IPS-18a (cell line): ENCODE measurements around the gene STOML2.
"Not testable (repeated sequence)": the region's sequence is repeated elsewhere in the genome, so short reads cannot be mapped to it uniquely, and the experiment has no call there.

Source experiments
- H3K27ac ChIP-seq: one replicate; pipeline ENCODE4 v1.5.1; 2013; ENCODE audit warnings: low read length
- H3K27me3 ChIP-seq: one replicate; pipeline ENCODE4 v1.6.1; 2013; ENCODE audit warnings: mild to moderate bottlenecking, low read length; ENCODE audit not compliant: control insufficient read depth, insufficient read depth
- H3K36me3 ChIP-seq: one replicate; pipeline ENCODE4 v1.6.1; 2013; ENCODE audit warnings: low read depth, low read length; ENCODE audit not compliant: control insufficient read depth
- H3K4me1 ChIP-seq: one replicate; pipeline ENCODE4 v1.6.1; 2013; ENCODE audit warnings: low read depth, low read length; ENCODE audit not compliant: control insufficient read depth
- H3K4me3 ChIP-seq: one replicate; pipeline ENCODE4 v1.5.1; 2013; ENCODE audit warnings: low read length
- H3K9ac ChIP-seq: one replicate; pipeline ENCODE4 v1.6.1; 2013; ENCODE audit warnings: mild to moderate bottlenecking, low read length, moderate library complexity
- H3K9me3 ChIP-seq: one replicate; pipeline ENCODE4 v1.6.1; 2013; ENCODE audit warnings: low read depth, low read length; ENCODE audit not compliant: control insufficient read depth

Gene STOML2, protein sequence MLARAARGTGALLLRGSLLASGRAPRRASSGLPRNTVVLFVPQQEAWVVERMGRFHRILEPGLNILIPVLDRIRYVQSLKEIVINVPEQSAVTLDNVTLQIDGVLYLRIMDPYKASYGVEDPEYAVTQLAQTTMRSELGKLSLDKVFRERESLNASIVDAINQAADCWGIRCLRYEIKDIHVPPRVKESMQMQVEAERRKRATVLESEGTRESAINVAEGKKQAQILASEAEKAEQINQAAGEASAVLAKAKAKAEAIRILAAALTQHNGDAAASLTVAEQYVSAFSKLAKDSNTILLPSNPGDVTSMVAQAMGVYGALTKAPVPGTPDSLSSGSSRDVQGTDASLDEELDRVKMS

DNA sequence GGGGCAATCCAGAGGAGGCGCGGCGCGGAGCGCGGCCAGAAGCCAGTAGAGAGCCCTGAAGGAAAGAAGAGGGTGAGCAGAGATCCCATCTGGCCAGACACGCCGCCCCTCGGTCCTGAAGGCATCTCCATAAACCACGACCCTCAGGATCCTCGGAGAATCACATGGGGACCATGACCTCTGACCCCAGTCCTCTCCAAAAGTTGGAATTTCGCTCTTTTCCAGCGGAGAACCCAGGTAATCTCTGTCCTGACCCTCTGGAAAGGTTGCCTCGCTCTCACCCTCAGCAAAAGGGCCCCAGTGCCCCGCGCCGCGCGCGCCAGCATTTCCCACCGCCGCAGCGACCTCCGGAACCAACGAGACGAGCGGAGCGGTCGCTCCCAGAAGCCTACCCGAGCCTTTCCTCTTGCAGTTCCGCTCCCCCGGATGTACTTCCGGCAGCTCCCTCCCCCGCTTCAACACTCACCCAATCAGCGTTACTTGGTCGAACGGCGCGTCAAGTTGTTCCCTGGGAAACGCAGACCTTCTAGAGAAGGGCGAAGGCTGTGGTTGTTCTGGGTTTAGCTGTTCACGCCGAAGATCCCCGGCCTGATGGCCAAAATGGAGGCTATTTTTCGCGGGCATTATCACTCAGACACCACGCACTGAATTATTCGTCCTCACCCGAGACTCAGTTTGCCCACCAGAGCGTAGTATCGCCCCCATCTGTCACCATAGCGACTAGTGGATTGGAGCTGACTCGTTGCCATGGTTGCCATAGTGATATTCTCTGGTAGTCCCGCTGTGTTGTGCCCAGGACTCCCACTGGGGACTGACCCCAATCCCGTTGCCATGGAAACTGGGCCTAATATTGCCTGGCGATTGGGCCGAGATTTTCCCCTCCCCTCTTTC is at the start of gene STOML2:
Gene STOML2, minus strand, starts transcription at position 363 of the 891 bp plus-strand sequence. Its CDS starts 37 bp downstream, at position 326.
- Histone ChIP-seq H3K9me3 (no peaks in the 10 kb centered on the region), H3K36me3 (peaks cover 21% of the 10 kb centered on the region), H3K9ac (peak within 1 kb of the TSS; percentile 92), H3K27me3 (no peaks in the 10 kb centered on the region), H3K27ac (peak within 1 kb of the TSS; percentile 96), H3K4me3 (peak within 1 kb of the TSS; percentile 83), H3K4me1 (peaks cover 15% of the 10 kb centered on the region)

DNA sequence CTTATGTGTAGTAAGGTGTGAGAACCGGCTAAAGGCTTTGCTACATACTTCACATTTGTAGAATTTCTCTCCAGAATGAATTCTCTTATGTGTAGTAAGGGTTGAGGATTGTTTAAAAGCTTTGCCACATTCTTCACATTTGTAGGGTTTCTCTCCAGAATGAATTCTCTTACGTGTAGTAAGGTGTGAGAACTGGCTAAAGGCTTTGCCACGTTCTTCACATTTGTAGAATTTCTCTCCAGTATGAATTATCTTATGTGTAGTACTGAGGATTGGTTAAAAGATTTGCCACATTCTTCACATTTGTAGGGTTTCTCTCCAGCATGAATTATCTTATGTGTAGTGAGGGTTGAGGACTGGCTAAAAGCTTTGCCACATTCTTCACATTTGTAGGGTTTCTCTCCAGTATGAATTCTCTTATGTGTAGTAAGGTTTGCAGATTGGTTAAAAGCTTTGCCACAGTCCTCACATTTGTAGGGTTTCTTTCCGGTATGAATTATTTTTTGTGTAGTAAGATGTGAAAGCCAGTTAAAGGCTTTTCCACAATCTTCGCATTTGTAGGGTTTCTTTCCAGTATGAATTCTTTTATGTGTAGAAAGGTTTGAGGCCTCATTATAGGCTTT is 45.1 kb upstream of the STOML2 start:
- not testable (repeated sequence) for H3K36me3 ChIP-seq, H3K4me1 ChIP-seq, H3K27me3 ChIP-seq, H3K4me3 ChIP-seq, H3K27ac ChIP-seq, H3K9ac ChIP-seq
- H3K9me3 ChIP-seq = peaks cover 29% of the 10 kb centered on the region

DNA sequence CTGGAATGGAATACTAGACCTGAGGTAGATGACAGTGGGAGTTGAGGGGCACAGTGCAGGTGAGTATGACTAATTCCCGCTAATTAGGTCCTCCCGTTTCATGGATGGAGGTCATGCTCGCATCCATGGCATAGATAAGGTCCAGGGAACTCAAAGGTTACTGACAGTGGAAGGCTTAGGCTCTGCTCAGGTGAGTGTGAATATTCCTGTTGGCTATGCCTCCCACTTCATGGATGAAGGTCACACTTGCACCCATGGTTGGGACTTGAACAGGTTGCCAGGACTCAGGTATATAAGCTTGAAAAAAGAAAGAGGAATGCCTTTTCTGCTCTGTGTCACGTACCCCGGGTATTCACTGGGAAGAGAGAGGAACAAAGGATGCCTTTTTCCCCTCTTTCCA is 39.1 kb upstream of the STOML2 start:
- Histone ChIP-seq H3K4me3 (no peak overlapping the region), H3K36me3 (no peaks in the 10 kb centered on the region), H3K4me1 (no peaks in the 10 kb centered on the region), H3K27ac (no peak overlapping the region), H3K9ac (no peak overlapping the region), H3K27me3 (no peaks in the 10 kb centered on the region), H3K9me3 (peaks cover 25% of the 10 kb centered on the region)

DNA sequence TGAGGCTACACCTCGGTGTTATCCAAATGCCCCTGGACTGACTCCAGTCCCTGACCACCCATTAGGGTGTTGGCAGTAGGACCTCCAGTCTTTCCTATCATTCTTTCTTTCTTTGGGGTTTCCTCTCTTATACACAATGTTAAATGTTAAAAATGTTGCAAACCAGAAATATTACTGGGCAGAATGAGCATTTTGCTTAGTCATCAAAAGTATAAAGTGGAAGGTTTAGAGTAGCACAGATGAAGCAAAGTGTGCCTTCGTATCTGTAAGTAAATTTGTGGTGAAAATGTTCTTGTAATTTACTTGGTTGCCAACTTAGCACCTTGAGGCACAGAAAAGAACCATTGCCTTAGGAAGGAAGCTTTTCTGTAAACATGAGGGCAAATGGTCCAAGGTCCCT is 37.2 kb upstream of the STOML2 start:
- Histone ChIP-seq H3K9ac (no peak overlapping the region), H3K4me3 (no peak overlapping the region), H3K27me3 (no peaks in the 10 kb centered on the region), H3K36me3 (no peaks in the 10 kb centered on the region), H3K4me1 (no peaks in the 10 kb centered on the region), H3K27ac (no peak overlapping the region), H3K9me3 (peaks cover 25% of the 10 kb centered on the region)

DNA sequence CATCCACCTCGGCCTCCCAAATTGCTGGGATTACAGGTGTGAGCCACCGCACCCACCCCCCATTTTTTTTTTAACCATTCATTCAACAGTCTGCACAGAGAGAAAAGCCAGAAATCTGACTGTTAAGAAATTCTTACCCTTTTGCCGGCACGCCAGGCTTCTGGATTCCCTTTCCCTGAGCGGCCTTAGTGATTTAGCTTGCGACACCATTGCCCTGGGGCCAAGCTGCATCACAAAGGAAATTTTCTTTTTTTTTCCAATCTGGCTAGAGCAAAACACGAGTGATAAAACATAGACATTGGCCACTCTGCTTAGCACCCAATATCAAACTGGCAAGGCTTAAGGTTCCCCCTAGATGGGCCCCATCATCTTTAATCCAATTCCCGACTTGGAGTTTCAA is 33.9 kb upstream of the STOML2 start:
- no peaks in the 10 kb centered on the region for H3K4me1 ChIP-seq
- H3K27me3 ChIP-seq = no peaks in the 10 kb centered on the region

DNA sequence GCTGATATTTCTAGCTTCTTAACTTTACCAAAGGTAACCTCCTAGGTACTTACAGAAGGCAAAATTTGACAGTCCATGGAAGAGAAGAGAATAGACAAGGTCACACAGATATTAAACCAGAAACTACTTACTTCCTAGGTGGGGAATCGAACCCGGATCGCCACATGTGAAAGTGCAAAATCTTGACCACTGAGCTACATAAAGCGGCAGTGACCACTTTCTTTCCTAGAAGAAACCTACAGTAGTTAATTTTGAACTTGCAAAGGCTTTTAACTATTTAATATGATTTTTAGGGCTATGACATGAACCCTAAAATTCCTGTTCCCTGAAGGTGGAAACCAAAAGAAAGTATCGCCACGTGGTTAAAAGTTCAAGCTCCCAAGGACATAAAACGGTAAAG is 33.1 kb upstream of the STOML2 start:
- no peaks in the 10 kb centered on the region for H3K27me3 ChIP-seq
- H3K9me3 ChIP-seq = peaks cover 3% of the 10 kb centered on the region
- no peaks in the 10 kb centered on the region for H3K36me3 ChIP-seq
- H3K4me1 ChIP-seq = no peaks in the 10 kb centered on the region
- H3K27ac ChIP-seq = no peak overlapping the region
- no peak overlapping the region for H3K9ac ChIP-seq
- H3K4me3 ChIP-seq = no peak overlapping the region

More for the DNA sequence above, 33.9 kb upstream of the STOML2 start:
- Histone ChIP-seq H3K4me3 (no peak overlapping the region), H3K9me3 (peaks cover 7% of the 10 kb centered on the region), H3K9ac (no peak overlapping the region), H3K27ac (no peak overlapping the region), H3K36me3 (no peaks in the 10 kb centered on the region)

DNA sequence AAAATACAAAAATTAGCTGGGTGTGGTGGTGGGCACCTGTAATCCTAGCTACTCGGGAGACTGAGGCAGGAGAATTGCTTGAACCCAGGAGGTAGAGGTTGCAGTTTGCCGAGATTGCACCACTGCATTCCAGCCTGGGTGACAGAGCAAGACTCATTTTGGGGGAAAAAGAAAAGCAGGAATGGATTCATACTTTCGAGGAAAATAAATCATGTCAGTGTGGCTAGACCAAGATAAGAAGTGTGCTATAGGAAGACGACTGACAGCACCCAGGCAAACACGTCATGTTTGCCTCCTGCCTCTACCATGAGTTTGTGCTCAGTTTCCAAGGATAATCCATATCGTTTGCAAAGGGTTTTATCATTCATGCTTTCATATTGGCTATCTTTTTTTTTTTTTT is 32.0 kb upstream of the STOML2 start:
- no peak overlapping the region for H3K9ac ChIP-seq
- peaks cover 7% of the 10 kb centered on the region for H3K9me3 ChIP-seq
- H3K4me3 ChIP-seq = no peak overlapping the region
- H3K27ac ChIP-seq = no peak overlapping the region
- no peaks in the 10 kb centered on the region for H3K27me3 ChIP-seq
- no peaks in the 10 kb centered on the region for H3K4me1 ChIP-seq
- H3K36me3 ChIP-seq = no peaks in the 10 kb centered on the region

DNA sequence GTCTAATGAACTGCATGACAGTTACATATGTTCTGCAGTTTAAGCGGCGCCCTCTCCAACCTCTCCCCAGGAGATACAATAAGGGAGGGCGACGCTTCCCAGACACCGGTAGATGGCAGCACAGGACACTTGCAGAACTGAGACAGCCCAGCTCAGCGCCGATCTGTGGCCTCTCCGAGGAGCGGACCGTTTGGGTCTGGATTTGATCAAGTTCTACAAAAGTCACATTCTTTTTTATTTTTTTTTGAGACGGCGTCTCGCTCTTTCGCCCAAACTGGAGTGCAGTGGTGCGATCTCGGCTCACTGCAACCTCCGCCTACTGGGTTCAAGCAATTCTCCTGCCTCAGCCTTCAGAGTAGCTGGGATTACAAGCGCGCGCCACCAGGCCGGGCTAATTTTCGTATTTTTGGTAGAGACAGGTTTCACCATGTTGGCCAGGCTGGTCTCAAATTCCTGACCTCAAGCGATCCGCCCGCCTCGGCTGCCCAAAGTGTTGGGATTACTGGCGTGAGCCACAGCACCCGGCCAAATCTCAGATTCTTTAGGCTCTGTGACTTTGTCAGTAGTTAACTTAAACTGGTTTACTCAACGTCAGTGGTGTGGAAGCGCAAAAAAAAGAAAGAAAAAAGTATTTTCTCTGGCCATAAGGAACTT is 14.1 kb upstream of the STOML2 start:
- H3K9ac ChIP-seq = peak overlapping the region; percentile 60
- H3K36me3 ChIP-seq = no peaks in the 10 kb centered on the region
- no peaks in the 10 kb centered on the region for H3K27me3 ChIP-seq
- no peak overlapping the region for H3K27ac ChIP-seq
- peaks cover 20% of the 10 kb centered on the region for H3K4me1 ChIP-seq
- no peaks in the 10 kb centered on the region for H3K9me3 ChIP-seq
- H3K4me3 ChIP-seq = peak overlapping the region; percentile 78

DNA sequence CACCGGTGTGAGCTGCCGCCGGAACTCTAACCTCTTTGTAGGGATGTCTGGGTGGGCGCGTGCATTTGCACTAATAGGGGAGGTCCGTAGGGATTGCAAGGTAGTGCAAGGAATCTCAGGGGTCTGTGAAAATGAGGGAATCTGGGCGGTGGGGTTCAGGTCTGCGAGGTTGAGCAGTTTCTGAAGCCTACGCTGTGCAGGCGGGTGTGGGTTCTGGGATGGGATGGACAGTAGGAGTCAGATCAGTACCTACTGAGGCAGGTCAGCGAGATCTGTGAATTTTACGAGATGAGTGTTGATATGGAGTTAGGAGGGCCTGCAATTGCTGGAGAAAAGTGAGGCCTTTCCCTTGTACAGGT is 13.6 kb upstream of the STOML2 start:
- peaks cover 24% of the 10 kb centered on the region for H3K4me1 ChIP-seq
- no peaks in the 10 kb centered on the region for H3K27me3 ChIP-seq
- H3K9ac ChIP-seq = peak overlapping the region; percentile 41
- no peaks in the 10 kb centered on the region for H3K36me3 ChIP-seq
- no peak overlapping the region for H3K27ac ChIP-seq
- H3K9me3 ChIP-seq = no peaks in the 10 kb centered on the region
- H3K4me3 ChIP-seq = peak overlapping the region; percentile 78

DNA sequence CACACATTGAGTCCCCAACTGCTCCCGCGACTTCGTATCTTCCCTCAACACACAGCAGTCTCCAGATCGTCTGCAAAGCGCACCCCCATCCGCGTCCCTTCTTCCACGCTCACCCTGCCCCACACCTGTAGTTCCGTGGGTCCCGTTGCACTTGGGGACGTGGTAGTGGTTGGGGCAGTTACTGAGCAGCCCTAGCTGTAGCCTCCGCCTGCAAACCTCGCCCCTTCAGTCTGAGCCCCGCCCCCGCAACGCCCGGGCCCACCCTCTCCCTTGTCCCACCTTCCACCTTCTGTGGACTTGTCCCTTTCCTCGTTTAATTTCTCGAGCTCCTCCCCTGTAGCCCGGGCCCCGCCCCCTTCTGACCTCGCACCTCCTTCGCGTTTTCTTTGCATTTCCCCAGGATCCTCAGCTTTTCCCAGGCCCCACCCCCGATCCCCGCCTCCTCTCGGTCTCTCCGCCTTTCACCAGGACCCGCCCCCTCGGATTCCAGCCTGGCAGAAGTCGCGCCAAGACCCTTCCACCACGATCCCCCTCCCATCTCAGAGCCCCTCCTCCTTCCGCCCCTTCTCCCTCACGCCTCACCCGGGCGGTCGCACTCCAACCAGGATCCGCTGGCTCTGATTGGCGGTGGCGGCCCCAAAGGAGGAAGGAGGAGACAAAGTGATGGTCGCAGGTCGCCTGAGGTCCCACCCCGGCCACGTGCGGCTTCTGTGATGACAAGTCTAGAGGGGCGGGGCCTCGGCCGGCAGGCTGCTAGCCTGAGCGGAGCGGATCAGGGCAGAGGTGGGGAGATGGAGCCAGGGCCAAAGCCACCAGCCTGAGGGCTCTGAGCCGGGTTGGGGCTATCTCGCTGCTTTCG is 13.0 kb upstream of the STOML2 start, which contains the start of gene ATOSB:
Gene ATOSB, minus strand, starts transcription at position 183 of the 859 bp plus-strand sequence. CDS start 7,588 bp downstream, outside the sequence.
- H3K36me3 ChIP-seq = no peaks in the 10 kb centered on the region
- H3K9ac ChIP-seq = peak within 1 kb of the TSS; percentile 55
- H3K27ac ChIP-seq = peak within 1 kb of the TSS; percentile 34
- peaks cover 24% of the 10 kb centered on the region for H3K4me1 ChIP-seq
- H3K9me3 ChIP-seq = no peaks in the 10 kb centered on the region
- peak within 1 kb of the TSS; percentile 78 for H3K4me3 ChIP-seq
- no peaks in the 10 kb centered on the region for H3K27me3 ChIP-seq
